Stimulated activated CD8-positive, alpha-beta memory T cell treated with anti-CD3 and anti-CD28 coated beads, Interleukin-7, amount 100 ng/mL, for 1 hour (primary cell): Measurements from ENCODE around the gene KRTAP12-1.
"Not testable (repeated sequence)": the region's sequence is repeated elsewhere in the genome, so short reads cannot be mapped to it uniquely, and the experiment has no call there.

Experiments used
- DNase-seq, 2 donors: peaks; one replicate each; pipeline ENCODE4 v3.0.0-alpha.2; 2020; ENCODE audit warnings: low read depth in 2 of 2

KRTAP12-1 gene

DNA sequence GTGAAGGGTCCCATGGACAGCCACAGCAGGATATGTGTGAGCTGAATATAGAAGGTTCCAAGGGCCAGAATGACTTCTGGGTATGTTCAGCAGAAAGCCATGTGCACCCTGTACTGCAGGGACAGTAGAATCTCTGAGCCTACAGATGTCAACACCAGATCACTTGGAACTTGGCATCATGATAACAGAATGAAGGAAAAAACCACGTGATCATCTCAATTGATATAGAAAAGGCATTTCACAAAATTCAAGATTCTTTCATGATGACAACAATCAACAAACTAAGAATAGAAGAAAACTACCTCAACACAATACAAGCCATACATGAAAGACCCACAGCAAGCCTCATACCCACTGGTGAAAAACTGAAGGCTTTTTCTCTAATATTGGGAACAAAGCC lies 14.4 kb downstream of the KRTAP12-1 start:
- no peak for DNase-seq

DNA sequence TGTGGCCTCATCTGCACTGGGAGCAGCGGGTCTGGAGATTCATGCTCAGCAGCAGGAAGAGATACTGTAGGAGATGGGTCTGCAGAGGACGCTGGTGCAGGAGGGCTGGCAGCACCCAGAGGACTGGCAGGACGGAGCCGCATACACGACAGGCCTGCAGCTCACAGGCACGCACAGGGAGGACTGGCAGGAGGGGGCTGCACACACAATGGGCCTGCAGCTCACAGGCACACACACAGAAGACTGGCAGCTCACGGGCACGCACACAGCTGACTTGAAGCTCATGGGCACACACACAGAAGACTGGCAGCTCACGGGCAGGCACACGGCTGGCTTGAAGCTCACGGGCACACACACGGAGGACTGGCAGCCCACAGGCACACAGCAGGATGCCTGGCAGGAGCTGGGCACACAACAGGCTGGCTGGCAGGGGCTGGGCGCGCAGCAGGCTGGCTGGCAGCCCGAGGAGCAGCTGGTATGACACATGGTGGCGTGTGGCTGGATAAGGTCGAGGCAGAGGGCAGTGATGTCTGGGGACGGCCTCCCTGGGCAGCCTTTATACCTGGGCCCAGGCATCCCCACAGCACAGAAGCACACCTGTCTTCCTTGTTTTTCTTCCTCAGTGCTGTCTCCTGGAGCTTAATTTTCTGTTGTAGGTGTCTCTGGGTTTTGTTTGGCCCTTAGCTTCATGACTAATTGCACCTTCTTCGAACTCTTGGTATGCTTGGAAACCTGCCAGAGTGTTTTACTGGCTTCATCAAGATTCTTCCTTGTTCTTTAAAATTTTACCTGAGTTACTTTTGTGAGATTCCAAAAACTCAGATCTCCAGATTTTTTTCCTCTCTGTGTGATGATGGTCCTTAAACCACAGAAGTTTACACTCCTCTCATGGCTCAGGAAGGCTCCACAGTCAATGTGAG lies 15.3 kb downstream of the KRTAP12-1 start, which contains the start of gene KRTAP12-2:
TSS of gene KRTAP12-2 (minus strand) at position 527 of the 920 bp plus-strand sequence. CDS start at position 486, 41 bp downstream.
- no peak for DNase-seq

DNA sequence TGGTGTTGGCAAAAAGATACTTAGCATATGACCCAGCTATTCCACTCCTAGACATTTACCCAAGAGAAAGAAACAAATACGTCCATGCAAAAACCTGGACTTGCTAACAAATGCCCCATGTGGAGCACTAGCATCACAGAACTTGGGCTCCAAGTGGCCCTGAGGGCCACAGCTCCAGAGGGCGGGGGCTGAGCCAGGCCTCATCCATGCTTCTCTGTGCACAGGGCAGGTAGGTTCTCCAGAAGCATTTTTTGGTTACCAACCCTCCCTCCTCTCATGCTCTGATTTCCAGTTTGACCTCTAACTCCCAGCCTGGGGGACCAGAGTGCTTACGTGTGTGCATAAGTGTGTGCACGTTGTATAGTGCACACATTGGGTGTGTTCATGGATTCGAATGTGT lies 17.3 kb downstream of the KRTAP12-1 start:
- DNase-seq: no peak

DNA sequence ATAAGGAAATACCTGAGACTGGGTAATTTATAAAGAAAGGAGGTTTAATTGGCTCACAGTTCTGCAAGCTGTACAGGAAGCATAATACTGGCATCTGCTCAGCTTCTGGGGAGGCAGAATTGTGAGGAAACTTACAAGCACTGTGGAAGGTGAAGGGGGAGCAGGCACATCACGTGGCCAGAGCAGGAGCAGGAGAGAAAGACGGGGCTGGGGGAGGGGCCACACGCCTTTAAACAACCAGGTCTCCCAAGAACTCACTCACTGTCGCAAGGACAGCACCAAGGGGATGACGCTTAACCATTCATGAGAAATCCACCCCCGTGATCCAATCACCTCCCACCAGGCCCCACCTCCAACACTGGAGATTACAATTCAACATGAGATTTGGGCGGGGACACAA lies 20.4 kb downstream of the KRTAP12-1 start:
- DNase-seq: not testable (repeated sequence)

DNA sequence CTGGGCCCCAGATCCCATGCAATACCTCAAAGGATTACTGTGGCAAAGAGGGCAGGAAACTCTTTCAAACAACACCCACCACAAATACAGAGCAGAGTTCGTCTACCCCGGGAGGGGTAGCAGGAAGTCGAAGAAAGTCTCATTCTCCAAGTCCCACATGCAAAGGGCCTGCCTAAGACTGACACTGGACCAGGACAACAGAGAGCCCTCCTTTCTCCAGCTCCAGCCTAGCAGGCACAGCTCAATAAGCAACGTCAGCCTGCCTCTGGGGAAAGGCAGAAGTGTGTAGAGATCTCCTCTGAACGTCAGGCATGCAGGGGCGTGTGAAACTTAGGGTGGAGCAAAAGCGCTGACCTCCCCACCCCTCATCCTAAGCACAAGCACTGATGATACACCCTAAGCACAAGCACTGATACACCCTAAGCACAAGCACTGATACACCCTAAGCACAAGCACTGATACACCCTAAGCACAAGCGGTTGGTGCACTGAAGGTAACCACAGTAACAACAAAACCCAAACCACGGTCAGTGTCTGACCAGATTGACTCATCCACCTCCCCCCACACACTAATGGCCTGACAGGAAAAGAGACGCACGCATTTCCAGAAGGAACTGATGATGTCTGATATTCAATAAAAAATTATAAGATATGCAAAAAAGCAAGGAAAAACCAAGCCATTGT lies 22.9 kb downstream of the KRTAP12-1 start:
- DNase-seq: no peak

DNA sequence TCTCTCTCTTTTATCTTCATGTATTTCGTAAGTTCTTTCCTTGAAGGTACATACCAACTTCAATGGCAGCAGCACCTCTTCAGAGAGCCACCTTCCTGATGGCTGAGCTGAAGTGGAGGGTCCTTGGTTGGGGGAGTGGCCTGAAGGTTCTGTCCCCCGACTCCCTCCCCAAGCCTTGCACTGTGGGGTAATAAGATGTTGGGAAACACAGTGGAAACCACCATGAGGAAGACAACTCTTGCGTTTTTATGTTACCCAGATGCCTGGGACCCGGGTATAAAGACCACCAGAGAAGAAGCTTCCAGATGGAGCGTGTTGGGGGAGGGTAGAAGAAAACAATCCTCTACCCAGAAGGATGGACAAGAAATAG lies 23.4 kb downstream of the KRTAP12-1 start:
- DNase-seq: no peak

DNA sequence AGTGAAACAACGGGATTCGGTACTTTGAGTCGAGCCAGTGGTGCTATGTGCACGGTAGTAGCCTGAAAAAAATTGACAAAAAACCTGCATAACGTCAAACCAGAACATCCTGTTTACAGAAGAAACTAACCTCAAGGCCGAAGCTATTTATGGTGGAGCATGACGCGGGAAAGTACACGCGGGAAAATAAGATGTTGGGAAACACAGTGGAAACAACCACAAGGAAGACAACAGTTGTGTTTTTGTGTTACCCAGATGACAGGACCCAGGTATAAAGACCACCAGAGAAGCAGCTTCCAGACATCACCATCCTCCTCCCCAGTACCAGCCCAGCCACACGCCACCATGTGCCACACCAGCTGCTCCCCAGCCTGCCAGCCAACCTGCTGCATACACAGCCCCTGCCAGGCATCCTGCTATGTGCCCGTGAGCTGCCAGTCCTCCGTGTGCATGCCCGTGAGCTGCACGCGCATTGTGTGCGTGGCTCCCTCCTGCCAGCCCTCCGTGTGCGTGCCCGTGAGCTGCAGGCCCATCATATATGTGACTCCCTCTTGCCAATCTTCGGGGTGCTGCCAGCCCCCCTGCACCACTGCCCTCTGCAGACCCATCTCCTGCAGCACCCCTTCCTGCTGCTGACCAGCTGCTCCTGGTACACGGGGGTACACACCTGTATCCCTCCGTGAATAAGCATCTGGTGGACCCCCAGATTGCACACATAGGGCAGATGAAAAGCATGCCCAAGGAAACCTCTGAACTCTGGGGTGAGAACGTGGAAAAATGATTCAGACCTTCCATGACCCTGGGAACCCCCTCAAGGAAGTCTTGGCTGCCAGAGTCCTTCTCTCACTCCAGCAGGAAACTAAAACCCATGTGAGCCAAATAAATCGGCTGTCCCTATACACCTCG lies 24.1 kb downstream of the KRTAP12-1 start, which contains the start of gene KRTAP12-3:
TSS of gene KRTAP12-3 (plus strand) at position 298 of the 906 bp plus-strand sequence. CDS start at position 346, 48 bp downstream.
- DNase-seq: peak in 1 of 2 donors; percentile 8

DNA sequence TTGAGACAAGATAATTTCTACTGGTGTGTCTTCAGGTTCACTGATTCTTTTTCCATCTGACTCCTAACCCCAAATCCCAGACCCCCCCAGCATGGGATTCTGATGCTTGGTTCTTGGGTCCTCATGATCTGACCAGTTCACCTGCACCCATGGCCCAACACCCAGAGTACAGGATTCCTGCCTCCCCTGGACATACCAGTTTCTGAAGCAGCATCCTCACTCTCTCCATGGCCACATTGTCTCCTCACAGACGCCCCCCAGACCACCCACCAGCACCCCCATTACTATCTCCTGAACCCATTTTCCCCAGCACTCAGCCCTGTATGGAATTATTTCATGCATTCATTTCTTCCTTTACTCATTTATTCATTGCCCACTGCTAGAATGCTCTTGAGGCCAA lies 25.1 kb downstream of the KRTAP12-1 start:
- no peak for DNase-seq

DNA sequence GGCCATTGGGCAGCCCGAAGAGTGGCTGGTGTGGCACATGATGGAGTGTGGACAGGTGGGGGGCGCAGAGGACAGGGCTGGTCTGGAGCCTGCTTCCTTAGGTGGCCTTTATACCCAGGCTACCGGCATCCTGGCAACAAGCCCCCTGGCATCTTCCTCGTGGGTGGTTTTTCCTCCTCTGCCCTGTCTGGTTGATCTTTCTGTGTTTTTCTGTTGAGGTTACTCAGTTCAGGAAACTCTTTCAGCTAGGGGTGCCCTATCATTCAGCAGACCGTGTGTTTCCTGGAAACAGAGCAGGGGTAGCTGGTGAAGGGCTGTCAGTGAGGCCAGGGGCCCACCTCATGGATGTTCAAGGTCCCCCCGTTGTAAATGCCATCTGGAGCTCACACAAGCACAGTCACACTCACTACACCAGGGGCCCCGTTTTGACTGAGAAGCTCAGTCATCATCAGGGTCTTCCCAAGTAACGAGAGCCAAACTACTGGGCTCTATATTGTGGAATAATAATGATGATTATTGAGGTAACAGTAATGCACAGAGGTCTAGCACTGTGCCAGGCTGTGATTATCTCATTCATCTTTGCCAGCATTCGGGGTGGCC lies 27.3 kb downstream of the KRTAP12-1 start, which contains the start of gene KRTAP12-4:
TSS of gene KRTAP12-4 (minus strand) at position 84 of the 600 bp plus-strand sequence. CDS start at position 39, 45 bp downstream.
- DNase-seq: no peak

DNA sequence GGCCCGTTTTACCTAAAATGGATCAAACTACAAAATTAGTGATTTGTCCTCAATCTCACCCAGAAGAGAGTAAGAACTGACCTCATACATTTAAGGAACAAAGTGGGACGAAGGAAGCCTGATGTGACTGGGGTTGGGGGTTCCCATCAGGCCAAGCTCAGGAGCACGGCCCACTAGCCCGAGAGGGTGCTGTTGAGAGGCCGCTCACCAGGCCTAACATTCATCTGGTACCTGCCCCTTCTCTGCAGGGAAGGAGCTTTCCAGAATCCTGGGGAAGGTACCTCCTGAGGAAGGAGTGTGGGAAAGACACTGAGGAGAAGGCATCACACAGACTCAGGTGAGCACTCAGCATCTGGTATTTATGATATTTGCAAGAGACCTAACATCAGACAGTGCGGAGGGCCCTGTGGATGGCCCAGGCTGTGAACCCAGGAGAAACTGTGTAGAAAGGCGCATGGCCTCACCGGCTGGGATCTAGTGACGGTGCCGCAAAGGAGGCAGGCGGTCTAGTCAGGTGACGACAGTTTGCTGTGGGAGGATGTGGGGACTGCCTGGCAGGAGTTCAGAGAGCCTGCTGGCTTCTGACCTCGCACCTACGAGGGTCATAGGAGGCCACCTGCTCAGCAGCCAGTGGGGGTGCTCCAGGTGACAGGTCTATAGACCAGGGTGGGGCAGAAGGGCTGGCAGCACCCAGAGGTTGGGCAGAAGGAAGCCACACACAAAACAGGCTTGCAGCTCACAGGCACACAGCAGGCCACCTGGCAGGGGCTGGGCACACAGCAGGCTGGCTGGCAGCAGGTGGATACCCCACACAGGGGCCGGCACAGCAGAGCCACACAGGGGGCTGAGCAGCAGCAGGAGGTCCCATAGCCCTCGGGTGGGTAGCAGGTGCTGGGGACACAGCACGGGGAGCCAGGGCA lies 28.0 kb downstream of the KRTAP12-1 start:
- DNase-seq: peak in 1 of 2 donors; percentile 10

DNA sequence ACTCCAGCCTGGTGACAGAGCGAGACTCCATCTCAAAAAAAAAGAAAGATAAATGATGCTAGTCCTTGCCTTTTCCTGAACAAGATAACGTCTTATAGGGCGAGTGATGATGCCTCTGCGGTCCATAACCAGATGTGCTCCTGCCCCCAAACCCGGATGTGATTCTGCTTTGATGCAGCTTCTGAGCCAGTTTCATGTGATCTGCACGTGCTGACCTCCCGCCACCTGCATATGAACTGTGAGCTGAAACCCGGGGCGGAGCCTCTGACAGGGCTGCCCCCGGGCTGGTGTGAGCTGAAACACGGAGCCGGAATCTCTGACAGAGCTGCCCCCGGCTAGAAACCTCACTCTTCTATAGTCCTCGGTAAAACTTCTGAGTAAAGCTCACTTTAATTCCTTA lies 28.8 kb downstream of the KRTAP12-1 start:
- no peak for DNase-seq

DNA sequence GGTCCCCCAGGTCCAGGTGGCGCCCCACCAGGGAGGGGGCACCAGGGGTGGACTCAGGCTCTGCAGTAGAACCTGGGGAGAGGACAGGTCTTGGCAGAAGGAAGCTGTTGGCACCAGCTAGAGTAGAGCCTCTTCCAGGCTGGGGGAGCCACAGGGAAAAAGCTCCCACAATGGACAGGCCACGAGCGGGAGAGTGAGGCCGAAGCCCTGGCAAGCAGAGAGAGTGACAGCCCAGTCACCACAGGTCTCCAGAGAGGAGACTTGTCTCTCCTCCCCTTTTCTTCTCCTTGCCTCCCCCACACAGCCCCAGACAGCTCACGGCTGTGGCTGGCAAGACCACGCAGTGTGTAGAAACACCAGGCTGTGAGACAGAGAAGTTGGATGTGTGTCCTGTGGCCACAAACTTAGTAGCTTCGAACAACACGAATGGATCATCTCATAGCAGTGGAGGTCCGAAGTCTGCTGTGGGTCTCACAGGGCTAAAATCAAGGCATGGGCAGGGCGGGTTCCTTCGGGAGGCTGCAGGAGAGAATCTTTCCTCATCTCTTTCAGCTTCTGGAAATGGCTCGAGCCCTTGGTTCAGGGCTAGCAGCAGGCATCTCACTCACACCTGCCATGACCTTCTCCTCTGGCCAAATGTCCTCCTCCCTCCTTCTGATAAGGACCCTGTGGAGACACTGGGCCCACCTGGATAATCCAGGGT lies 30.8 kb downstream of the KRTAP12-1 start:
- no peak for DNase-seq

DNA sequence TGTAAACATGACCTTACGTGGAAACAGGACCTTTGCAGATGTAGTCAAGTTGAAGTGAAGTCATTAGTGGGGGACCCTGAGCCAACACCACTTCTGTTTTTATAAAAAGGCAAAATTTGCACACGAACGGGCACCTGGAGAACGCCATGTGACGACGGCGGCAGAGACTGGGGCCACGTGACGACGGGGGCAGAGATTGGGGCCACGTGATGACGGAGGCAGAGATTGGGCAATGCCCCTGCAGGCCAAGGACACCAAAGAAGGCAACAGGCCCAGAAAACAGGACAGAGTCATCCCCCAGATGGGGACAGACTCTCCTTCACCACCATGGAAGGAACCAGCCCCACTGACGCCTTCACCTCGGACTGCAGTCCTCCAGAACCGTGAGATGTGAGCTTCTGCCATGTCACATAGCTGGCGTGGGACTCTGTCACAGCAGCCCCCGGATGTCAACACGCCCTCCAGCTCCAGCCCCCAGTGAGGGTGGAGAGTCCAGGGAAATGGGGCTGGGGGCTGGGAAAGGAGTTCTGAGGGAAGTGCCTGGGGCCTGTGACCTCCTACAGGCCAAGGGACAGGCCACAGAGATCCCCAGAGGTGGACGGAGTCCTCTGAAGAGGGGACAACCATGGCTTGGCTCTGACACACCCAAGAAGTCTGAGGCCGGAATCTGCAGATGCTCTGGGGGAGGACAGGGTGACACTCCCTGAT lies 31.5 kb downstream of the KRTAP12-1 start:
- DNase-seq: no peak

DNA sequence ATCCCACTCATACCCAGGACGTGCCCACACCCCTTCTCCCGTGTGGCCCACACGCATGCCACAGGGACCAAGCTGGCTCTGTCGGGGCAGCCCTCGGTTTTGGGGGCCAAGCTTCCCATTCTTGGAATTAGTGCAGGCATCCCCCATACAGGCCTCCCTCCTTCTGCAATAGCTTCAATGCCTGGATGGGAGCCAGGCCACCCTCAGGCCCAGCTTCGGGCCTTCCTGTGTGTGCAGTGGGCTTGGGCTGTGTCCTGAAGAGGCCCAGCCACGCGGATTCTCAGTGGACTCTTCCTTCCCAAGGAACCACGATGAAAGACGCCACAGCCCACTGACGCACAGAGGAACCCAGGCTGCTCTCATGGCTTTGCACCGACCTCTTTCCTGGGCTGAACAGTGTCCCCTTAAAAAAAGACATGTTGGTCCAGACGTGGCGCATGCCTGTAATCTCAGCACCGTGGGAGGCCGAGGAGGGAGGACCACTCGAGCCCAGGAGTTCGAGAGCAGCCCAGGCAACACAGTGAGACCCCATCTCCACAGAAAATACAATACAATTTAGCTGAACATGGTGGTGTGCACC lies 32.4 kb downstream of the KRTAP12-1 start:
- DNase-seq: no peak

DNA sequence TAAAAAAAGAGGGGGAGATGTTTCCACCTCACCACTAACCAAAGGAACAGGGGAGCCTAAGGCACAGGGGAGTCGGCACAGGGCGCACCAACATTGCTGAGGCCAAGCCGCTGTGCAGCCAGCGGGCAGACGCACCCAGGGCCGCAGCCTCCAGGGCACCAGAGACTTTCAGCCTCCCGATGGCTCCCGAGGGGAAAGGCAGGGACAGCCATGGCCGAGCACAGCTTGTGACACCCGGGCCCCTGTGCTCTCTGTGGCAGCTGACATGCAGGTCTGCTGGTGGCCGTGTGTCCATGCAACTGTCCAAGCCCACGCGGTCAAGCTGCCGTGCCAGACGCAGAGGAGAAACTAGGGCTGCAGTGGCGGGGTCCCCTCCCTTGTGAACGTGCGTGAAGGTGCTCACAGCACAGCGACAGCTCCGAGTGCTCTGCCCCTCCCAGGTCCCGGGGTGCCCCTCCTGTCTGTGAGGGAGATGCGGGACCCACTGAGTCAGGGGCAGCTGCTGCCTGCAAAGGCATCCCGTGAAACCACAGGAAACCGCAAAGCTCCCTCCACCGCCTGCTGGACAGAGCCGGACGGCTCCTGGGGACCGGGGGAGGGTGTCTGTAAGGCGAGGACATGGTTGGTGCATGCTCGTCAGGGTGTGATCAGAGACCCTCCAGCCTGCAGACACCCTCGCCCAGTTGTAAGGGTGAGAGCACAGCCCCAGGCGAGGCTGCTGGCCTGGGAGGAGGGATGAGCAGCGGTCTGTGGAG lies 33.2 kb downstream of the KRTAP12-1 start:
- no peak for DNase-seq

DNA sequence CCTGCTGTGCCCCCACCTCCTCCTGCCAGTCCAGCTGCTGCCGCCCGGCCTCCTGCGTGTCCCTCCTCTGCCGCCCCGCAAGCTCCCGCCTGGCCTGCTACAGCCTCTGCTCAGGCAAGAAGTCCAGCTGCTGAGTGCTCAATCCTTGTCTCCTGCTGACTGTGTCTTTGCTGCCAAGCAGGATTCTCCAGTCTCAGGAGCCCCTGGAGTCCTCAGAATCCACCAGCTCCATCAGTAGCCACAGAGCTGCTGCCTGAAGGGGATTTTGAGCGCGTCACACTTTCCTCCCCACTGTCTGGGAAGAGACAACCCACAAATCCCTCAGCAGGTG lies 34.8 kb downstream of the KRTAP12-1 start:
- DNase-seq: no peak

DNA sequence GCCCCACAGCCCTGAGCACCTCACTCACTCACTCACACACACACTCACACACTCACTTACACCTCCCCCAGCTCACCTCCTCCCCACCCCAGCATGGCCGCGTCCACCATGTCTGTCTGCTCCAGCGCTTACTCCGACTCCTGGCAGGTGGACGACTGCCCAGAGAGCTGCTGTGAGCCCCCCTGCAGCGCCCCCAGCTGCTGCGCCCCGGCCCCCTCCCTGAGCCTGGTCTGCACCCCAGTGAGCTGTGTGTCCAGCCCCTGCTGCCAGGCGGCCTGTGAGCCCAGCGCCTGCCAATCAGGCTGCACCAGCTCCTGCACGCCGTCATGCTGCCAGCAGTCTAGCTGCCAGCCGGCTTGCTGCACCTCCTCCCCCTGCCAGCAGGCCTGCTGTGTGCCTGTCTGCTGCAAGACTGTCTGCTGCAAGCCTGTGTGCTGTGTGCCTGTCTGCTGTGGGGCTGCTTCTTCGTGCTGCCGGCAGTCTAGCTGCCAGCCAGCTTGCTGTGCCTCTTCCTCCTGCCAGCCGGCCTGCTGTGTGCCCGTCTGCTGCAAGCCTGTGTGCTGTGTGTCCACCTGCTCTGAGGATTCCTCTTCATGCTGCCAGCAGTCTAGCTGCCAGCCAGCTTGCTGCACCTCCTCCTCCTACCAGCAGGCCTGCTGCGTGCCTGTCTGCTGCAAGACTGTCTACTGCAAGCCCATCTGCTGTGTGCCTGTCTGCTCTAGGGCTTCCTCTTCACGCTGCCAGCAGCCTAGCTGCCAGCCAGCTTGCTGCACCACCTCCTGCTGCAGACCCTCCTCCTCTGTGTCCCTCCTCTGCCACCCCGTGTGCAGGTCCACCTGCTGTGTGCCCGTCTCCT lies 35.4 kb downstream of the KRTAP12-1 start, which contains the start of gene KRTAP10-11:
TSS of gene KRTAP10-11 (plus strand) at position 49 of the 856 bp plus-strand sequence. CDS start at position 94, 45 bp downstream.
- not testable (repeated sequence) for DNase-seq
